Stimulated activated CD8-positive, alpha-beta memory T cell treated with anti-CD3 and anti-CD28 coated beads, Interleukin-7, amount 100 ng/mL, for 4 hours (primary cell): ENCODE measurements around the gene METTL25.

Experiments
- DNase-seq, 2 donors: peaks; one replicate each; pipeline ENCODE4 v3.0.0-alpha.2; 2020; ENCODE audit warnings: low read depth in 2 of 2

Gene METTL25

GRCh38 chr12:82407481-82407880 lies 49.2 kb downstream of the METTL25 start:
- no peak for DNase-seq

GRCh38 chr12:82408844-82409243 lies 50.5 kb downstream of the METTL25 start:
- no peak for DNase-seq

- no peak for DNase-seq
These were observed 53.4 kb downstream of the METTL25 start for GRCh38 chr12:82411546-82412230.

GRCh38 chr12:82412246-82412645 lies 53.9 kb downstream of the METTL25 start:
- DNase-seq = no peak

- no peak for DNase-seq
These were observed 55.7 kb downstream of the METTL25 start for GRCh38 chr12:82414044-82414443.

GRCh38 chr12:82414926-82415325 lies 56.6 kb downstream of the METTL25 start:
- DNase-seq = no peak

- no peak for DNase-seq
These were observed 57.1 kb downstream of the METTL25 start for GRCh38 chr12:82415402-82415801.

- DNase-seq = no peak
These were observed 66.9 kb downstream of the METTL25 start for GRCh38 chr12:82425241-82425640.

- DNase-seq = no peak
These were observed 67.8 kb downstream of the METTL25 start for GRCh38 chr12:82426081-82426480.

- no peak for DNase-seq
These were observed 68.3 kb downstream of the METTL25 start for GRCh38 chr12:82426586-82426985.

- no peak for DNase-seq
These were observed 72.3 kb downstream of the METTL25 start for GRCh38 chr12:82430541-82431145.

- DNase-seq = no peak
These were observed 76.1 kb downstream of the METTL25 start for GRCh38 chr12:82434392-82434911.

GRCh38 chr12:82436354-82436753 lies 78.0 kb downstream of the METTL25 start:
- no peak for DNase-seq

GRCh38 chr12:82437744-82438143 lies 79.4 kb downstream of the METTL25 start:
- DNase-seq = no peak

GRCh38 chr12:82438356-82438755 lies 80.0 kb downstream of the METTL25 start:
- DNase-seq = no peak

GRCh38 chr12:82440885-82441284 lies 82.6 kb downstream of the METTL25 start:
- DNase-seq = no peak

- DNase-seq = no peak
These were observed 90.7 kb downstream of the METTL25 start for GRCh38 chr12:82448911-82449578.

- no peak for DNase-seq
These were observed 98.3 kb downstream of the METTL25 start for GRCh38 chr12:82456633-82457032.

- DNase-seq = no peak
These were observed 99.8 kb downstream of the METTL25 start for GRCh38 chr12:82458101-82458500.

GRCh38 chr12:82461393-82461792 lies 103.1 kb downstream of the METTL25 start:
- no peak for DNase-seq

GRCh38 chr12:82461836-82462235 lies 103.5 kb downstream of the METTL25 start:
- no peak for DNase-seq

- no peak for DNase-seq
These were observed 110.2 kb downstream of the METTL25 start for GRCh38 chr12:82468563-82468962.
